Right lobe of liver (tissue), 6 donors: ENCODE results near the gene ZBTB9. TPM values are rescaled to one million over a fixed set of nuclear protein-coding genes. Genes with fewer than 3 reads are reported as not detected.

Source experiments
- ATAC-seq, 4 donors: fragments of 200-7000 bp; cut with Tn5 transposase; one replicate each; pipeline ENCODE4 v1.9.1; 2020; ENCODE audit warnings: mild to moderate bottlenecking in 4 of 4, moderate library complexity in 4 of 4
- DNase-seq, 3 donors: peaks; one replicate each; pipeline ENCODE4 v3.0.0-alpha.2; 2020
- H3K27ac ChIP-seq, 3 donors: fragments of 200-600 bp; one replicate each; pipeline ENCODE4 v1.8.0; 2022
- H3K27me3 ChIP-seq, 2 donors: fragments of 200-600 bp; one replicate each; pipeline ENCODE4 v1.8.0; 2022
- H3K36me3 ChIP-seq, 4 donors: fragments of 200-600 bp; sonication (generic) in 1 of 4; one replicate each; pipeline versions ENCODE4 v1.5.1 to v1.8.0; 2017 to 2022; ENCODE audit warnings: control low read depth in 1 of 4
- H3K4me1 ChIP-seq, 4 donors: fragments of 200-600 bp; sonication (generic) in 1 of 4; one replicate each; pipeline versions ENCODE4 v1.5.1 to v1.8.0; 2017 to 2022; ENCODE audit warnings: control low read depth in 1 of 4
- H3K4me3 ChIP-seq, 3 donors: fragments of 200-600 bp; one replicate each; pipeline ENCODE4 v1.8.0; 2022
- H3K9me3 ChIP-seq, 4 donors: fragments of 200-600 bp; sonication (generic) in 1 of 4; one replicate each; pipeline versions ENCODE4 v1.5.1 to v1.8.0; 2017 to 2022; ENCODE audit warnings: control low read depth in 1 of 4
- POLR2A ChIP-seq: fragments of 450-650 bp; IDR thresholded peaks from one replicate; pipeline ENCODE4 v1.6.1; 2017; ENCODE audit warnings: antibody characterized with exemption, mild to moderate bottlenecking
- WGBS: methylation state at CpG from one replicate; pipeline ENCODE4 v1.1.6; 2018; ENCODE audit warnings: low coverage, low lambda C conversion rate; ENCODE audit not compliant: insufficient coverage; ENCODE audit errors: missing lambda C conversion rate; 5-methylcytosine and 5-hydroxymethylcytosine counted together
- intact Hi-C, 2 donors: fragments of 100-400 bp; cut with DNase I; formaldehyde crosslinking; loops; one replicate each; pipeline versions ENCODE4 v1.11.2 to v1.14.1; 2022
- total RNA-seq, 6 experiments: library from RNA; depleted of rRNA in 2 of 6; stranded (reverse); fragments of >200 nt in 2 of 6; fragmentation: NEBNext Ultra II Directional in 3 of 6; extraction: Animal tissue kit (Norgen Biotek cat#: 25700) in 3 of 6; gene quantifications; one replicate each; pipeline versions ENCODE4 v1.1.0 to v1.2.4, GENCODE V29; 2016 to 2023
- TF ChIP-seq, protein P1 (sequence below), 4 donors: fragments of 200-600 bp in 3 of 4; fragments of 450-650 bp in 1 of 4; IDR thresholded peaks; one replicate each; pipeline versions ENCODE4 v1.5.1 to v1.8.0; 2016 to 2022; ENCODE audit warnings: antibody characterized with exemption in 4 of 4, mild to moderate bottlenecking in 2 of 4
- donor health status: DM: no; HTN: yes; CAD: no.
- donor health status: DM: no; HTN: no; CAD: no.
- donor health status: DM: no; HTN: no; CAD: no.
- donor health status: DM: no; HTN: yes; CAD: no.
- donor health status: DM: no; HTN: yes; CAD: no.

Gene ZBTB9
- total RNA-seq, 6 experiments from 2014 or later, result 2.5 to 3.8 (median 2.9) TPM

DNA sequence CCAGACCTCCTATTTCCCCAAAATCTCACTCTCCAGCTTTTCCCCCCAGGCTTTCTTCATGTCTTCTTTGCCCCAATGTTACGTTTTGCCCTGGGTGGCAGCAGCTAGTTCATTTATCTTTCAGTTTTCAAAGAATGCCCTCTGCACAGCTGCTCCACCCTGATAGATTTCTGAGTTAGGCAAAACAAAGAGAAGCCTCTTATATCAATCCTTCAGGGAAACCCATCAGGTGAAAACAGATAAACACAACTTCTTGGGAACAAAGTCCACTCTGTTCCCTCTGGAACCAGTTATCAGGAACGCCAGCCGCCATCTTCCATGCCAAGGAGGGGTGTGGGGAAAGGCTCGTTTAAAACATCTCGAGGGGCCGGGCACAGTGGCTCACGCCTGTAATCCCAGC, 34.0 kb downstream of the ZBTB9 start:
- no peaks in the 10 kb centered on the region for H3K27me3 ChIP-seq
- no peak for TF ChIP-seq POLR2A
- TF ChIP-seq, protein P1, sequence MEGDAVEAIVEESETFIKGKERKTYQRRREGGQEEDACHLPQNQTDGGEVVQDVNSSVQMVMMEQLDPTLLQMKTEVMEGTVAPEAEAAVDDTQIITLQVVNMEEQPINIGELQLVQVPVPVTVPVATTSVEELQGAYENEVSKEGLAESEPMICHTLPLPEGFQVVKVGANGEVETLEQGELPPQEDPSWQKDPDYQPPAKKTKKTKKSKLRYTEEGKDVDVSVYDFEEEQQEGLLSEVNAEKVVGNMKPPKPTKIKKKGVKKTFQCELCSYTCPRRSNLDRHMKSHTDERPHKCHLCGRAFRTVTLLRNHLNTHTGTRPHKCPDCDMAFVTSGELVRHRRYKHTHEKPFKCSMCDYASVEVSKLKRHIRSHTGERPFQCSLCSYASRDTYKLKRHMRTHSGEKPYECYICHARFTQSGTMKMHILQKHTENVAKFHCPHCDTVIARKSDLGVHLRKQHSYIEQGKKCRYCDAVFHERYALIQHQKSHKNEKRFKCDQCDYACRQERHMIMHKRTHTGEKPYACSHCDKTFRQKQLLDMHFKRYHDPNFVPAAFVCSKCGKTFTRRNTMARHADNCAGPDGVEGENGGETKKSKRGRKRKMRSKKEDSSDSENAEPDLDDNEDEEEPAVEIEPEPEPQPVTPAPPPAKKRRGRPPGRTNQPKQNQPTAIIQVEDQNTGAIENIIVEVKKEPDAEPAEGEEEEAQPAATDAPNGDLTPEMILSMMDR (IDR thresholded peaks at IDR 0.05), result no peak
- ATAC-seq, result no peak
- DNase-seq, result no peak
- 49% methylated on average over 7 of the region's 7 CpGs for WGBS
- no peaks in the 10 kb centered on the region for H3K4me1 ChIP-seq
- no peak overlapping the region for H3K4me3 ChIP-seq
- H3K27ac ChIP-seq, result no peak overlapping the region
- H3K36me3 ChIP-seq, result no peaks in the 10 kb centered on the region
- intact Hi-C loops, result no loop called here
- H3K9me3 ChIP-seq, result no peaks in the 10 kb centered on the region

DNA sequence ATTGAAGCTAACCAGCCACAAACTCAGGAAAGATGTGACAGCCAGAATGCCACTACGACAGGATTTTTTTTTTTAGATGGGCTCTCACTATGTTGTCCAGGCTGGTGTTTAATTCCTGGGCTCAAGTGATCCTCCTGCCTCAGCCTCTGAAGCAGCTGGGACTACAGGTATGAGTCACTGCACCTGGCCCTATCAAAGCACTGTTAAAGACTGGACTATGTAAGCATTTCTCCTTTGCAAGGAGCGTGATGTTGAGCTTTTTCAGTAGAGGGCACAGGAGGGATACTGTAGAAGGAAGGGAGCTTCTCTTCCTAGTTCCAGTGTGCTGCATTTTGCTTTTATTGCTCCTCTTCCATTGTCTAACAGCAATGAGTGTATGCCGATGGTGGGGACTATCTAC, 35.8 kb downstream of the ZBTB9 start:
- H3K36me3 ChIP-seq, result no peaks in the 10 kb centered on the region
- H3K4me3 ChIP-seq, result no peak overlapping the region
- 33% methylated on average over 3 of the region's 3 CpGs for WGBS
- no peaks in the 10 kb centered on the region for H3K27me3 ChIP-seq
- intact Hi-C loops, result no loop called here
- no peaks in the 10 kb centered on the region for H3K9me3 ChIP-seq
- no peak overlapping the region for H3K27ac ChIP-seq
- DNase-seq (no peak), ATAC-seq (no peak)
- TF ChIP-seq, protein P1 (IDR thresholded peaks at IDR 0.05), result no peak
- TF ChIP-seq POLR2A, result no peak
- H3K4me1 ChIP-seq, result no peaks in the 10 kb centered on the region

DNA sequence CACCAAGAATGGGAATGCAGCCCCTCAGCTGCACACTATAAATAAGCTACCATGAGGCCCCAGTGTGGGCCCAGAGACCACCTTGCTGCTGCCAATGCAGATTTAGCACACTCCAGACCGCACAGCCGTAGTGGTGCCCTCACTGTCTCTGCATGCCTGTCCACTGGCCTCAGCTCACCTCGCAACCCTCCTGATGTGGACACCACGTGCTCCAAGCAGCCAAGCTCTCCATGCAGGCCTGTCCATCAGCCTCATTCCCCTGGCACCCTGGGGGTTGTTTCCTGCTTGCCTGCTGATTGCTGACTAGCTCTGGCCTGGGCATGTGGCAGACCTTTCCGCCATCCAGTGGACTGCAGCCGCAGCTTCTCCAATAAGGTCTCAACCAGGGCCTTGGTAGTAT, 36.2 kb downstream of the ZBTB9 start:
- no peaks in the 10 kb centered on the region for H3K36me3 ChIP-seq
- DNase-seq (no peak), ATAC-seq (no peak)
- no peaks in the 10 kb centered on the region for H3K4me1 ChIP-seq
- H3K9me3 ChIP-seq, result no peaks in the 10 kb centered on the region
- no peaks in the 10 kb centered on the region for H3K27me3 ChIP-seq
- intact Hi-C loops, result no loop called here
- no peak for TF ChIP-seq POLR2A
- TF ChIP-seq, protein P1 (IDR thresholded peaks at IDR 0.05), result no peak
- WGBS, result no CpG with 5 or more reads among the region's 6 CpGs
- no peak overlapping the region for H3K4me3 ChIP-seq
- H3K27ac ChIP-seq, result no peak overlapping the region

DNA sequence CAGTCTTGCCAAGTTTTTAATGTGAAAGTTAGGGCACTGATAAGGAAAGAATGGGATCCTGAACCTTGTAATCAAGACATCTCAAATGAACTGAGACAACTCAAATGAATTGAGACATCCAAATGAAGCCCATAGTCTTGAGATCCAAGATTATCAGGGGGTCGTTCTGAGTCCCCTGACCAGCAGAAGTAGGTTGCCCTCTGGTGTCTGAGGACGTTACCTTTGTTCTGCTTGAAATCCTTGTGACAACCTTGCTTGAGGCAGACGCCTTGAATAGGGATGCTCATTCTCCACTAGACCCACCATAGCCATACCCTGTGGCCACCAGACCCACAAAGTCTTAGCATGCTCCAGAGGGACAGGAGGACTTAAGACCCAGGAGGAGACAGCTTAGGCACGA, 37.7 kb downstream of the ZBTB9 start:
- TF ChIP-seq, protein P1 (IDR thresholded peaks at IDR 0.05), result no peak
- no peak for TF ChIP-seq POLR2A
- H3K36me3 ChIP-seq, result no peaks in the 10 kb centered on the region
- 24% methylated on average over 4 of the region's 4 CpGs for WGBS
- H3K27me3 ChIP-seq, result no peaks in the 10 kb centered on the region
- no peaks in the 10 kb centered on the region for H3K9me3 ChIP-seq
- DNase-seq (no peak), ATAC-seq (no peak)
- no peak overlapping the region for H3K27ac ChIP-seq
- intact Hi-C loops, result no loop called here
- H3K4me1 ChIP-seq, result no peaks in the 10 kb centered on the region
- no peak overlapping the region for H3K4me3 ChIP-seq

DNA sequence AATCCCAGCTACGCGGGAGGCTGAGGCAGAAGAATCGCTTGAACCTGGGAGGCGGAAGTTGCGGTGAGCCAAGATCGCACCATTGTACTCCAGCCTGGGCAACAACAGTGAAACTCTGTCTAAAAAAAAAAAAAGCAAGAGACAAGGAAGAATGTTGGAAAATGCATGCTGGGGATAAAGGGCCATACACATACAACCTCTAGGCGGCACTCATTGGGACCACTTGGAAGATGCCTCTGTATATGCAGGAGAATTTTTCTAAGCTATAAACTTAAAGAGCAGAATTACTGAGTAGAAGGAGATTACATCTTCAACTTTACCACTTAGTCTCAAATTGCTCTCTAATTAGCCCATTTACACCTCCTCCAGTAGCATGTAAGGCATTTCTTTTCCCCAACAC, 42.8 kb downstream of the ZBTB9 start:
- intact Hi-C loops, result no loop called here
- no peaks in the 10 kb centered on the region for H3K36me3 ChIP-seq
- TF ChIP-seq POLR2A, result no peak
- TF ChIP-seq, protein P1 (IDR thresholded peaks at IDR 0.05), result no peak
- H3K4me3 ChIP-seq, result no peak overlapping the region
- WGBS, result 94% methylated on average over 7 of the region's 7 CpGs
- H3K27ac ChIP-seq, result no peak overlapping the region
- ATAC-seq (no peak), DNase-seq (no peak)
- no peaks in the 10 kb centered on the region for H3K9me3 ChIP-seq
- no peaks in the 10 kb centered on the region for H3K27me3 ChIP-seq
- no peaks in the 10 kb centered on the region for H3K4me1 ChIP-seq
